GM18526 (cell line): ENCODE data around the gene CLDN11.

ENCODE experiments used
- POLR2A ChIP-seq: IDR thresholded peaks from 3 replicates; pipeline ENCODE4 v1.6.1; 2011; ENCODE audit not compliant: insufficient read length; ENCODE audit errors: extremely low read depth

Gene CLDN11

DNA sequence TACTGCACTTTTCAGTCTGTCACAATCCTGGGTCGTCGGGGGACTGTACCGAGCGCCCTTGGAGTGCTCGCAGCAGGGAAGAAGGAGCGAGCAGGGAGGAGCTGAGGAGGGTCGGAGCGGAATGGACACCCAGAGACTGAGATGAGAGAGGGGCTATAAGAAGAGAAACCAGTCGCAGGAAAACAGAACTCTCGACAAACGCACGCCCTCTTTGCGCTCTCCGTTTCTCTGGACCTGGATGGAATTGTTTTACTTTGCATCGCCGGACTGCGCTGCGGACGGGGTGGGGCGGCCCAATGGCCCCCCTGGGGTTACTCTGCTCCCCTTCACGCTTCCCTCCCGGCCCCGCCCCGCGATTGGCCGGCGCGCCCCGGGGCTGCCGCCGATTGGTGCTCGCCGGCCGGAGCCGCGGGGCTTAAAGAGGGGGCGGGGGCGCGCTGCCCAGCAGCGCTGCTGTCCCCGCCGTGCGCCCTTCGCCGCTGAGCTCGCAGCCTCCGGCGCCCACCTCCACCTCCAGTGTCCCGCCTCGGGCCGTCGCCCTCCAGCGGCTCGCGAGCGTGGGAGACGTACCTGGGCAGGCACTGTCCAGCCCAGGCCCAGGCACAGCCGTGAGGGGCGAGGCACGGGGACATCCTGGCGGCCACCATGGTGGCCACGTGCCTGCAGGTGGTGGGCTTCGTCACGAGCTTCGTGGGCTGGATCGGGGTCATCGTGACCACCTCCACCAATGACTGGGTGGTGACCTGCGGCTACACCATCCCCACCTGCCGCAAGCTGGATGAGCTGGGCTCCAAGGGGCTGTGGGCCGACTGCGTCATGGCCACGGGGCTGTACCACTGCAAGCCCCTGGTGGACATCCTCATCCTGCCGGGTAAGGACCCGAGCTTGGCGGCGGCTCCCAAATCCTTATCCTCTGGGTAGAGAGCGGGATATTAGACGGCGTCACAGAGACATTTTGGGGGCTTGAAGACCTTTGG, at the start of gene CLDN11:
Gene CLDN11 (plus strand): TSS at position 447 of the 977 bp plus-strand sequence. CDS start 199 bp downstream, at position 646.
- no peak for TF ChIP-seq POLR2A

DNA sequence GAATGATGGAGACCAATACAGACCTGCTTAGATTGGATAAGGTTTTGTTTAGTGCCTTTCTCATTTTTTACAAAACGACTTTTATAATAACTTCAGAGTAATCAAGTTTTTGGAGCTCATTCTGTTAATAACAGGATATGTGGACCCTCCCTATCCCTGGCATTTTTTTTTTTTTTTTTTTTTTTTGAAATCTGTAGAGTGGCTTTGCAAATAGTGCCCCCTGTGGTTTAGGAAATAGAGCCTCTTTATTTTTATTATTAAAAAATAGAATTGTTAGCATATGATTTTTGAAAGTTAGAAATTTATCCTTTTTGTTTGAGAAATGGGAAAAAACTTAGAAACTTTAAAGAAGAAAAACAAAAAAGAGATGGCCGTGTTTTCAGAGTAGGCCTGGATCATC, 49.7 kb upstream of the CLDN11 start:
- no peak for TF ChIP-seq POLR2A

DNA sequence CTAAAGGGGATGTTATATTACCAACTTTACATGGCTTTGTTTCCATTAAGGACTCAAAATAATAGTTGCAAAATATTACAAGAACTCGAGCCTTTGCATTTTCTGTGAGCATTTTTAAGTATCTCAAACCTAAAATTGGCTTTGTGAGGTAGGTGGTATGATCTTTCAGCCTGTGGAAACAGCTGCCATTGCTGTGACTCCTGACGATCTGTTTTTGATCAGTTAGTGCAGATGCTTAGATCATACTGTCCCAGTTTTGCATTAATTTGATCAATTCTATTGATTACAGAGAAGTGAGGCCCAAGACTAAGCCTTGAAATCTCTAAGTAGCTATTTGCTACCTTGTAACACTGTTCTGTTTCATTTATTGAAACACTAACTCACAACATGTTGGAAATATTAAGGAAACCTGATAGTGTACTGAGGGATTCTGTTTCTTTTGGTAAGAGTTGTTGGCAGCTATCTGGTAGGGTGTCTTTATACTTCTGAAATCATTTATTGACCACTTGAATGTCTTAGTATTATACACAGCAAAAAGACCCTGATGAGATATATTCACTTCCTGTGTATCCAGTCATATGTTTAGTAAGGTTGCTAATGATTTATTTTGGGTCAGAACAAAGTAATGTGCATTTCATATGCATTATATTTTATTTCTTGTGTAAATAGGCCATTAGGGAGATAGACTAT, 46.3 kb upstream of the CLDN11 start:
- TF ChIP-seq POLR2A: no peak

DNA sequence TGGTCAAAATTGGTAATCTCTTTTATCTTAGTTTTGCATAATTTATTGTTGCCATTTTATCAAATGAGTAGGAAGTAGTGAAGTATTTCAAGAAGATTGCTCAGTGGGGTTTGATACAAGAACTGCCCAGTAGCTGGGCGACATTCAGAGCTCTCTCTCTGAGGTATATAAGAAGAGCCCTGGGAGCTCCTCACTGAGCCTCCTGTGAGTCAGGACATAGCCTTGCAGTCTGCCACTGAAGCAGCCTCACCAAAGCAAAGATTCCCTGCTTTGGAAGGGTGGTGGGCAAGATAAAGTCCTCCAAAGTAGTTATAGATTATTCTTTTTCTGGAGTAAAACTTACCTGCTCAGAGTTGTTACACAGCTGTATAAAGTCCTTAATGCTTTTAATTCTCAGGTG, 35.1 kb upstream of the CLDN11 start:
- TF ChIP-seq POLR2A: no peak

DNA sequence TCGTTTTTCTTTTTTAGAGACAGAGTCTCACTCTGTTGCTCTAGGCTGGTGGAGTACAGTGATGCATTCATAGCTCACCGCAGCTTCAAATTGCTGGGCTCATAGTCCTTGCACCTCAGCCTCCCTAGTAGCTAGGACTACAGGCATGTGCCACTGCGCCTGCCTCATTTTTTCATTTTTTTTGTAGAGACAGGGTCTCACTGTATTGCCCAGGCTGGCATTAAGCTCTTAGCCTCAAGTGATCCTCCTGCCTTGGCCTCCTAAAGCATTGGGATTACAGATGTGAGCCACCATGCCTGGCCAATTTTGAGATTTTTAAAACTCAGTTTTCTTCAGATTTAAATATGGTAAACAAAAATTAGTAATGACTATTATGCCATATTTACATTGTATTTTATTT, 32.2 kb upstream of the CLDN11 start:
- TF ChIP-seq POLR2A: no peak

DNA sequence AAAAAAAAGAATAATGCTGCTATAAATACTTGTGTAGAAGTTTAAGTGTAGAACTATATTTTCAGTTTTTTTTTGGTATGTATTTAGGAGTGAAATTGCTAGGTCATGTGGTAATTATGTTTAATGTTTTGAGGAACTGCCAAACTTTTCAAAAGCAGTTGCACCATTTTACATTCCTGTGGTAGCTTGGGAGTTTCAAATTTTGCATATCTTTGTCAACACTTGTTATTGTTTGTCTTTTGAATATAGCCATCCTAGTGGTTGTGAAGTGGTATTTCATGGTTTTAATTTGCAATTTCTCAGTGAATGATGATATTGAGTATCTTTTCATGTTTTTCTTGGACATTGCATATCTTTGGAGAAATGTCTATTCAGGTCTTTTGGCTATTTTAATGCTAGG, 30.7 kb upstream of the CLDN11 start:
- no peak for TF ChIP-seq POLR2A

DNA sequence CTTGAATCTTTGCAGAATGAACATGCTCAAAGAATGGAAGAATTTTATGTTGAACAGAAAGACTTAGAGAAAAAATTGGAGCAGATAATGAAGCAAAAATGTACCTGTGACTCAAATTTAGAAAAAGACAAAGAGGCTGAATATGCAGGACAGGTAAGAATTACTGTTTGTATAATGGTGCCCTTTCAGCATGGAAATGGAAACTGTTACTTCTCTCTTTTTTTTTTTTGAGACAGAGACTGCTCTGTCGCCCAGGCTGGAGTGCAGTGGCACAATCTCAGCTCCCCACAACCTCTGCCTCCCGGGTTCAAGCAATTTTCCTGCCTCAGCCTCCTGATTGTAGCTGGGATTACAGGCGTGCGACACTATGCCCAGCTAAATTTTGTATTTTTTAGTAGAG, 27.6 kb upstream of the CLDN11 start:
- TF ChIP-seq POLR2A: no peak

DNA sequence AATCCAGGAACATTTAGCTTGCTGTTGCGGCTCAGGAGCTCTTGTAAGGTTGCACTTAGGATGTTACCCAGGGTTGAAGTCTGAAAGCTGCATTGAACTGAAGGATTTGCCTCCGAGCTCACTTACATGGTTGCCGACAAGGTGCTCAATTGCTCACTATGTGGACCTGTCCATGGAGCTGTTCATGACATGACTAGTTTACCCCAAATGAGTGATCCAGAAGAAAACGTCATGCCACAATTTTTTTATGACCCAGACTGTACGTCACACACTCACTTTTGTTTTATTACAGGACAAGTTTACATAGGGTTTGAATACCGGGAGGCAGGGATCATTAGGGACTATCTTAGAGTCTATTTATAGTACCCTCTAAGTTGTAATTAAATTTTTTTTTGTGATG, 21.0 kb upstream of the CLDN11 start:
- no peak for TF ChIP-seq POLR2A

DNA sequence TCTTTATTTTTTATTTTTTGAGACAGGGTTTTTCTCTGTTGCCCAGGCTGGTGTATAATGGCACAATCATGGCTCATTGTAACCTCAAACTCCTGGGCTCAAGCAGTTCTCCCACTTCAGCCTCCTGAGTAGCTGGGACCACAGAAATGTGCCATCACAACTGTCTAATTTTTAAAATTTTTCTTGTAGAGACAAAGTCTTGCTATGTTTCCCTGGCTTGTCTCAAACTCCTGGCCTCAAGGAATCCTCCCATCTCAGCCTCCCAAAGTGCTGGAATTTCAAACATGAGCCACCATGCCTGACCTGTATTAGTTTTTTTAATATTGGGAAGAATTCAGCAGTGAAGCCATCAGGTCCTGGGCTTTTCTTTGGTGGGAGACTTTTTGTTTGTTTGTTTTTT, 13.6 kb upstream of the CLDN11 start:
- no peak for TF ChIP-seq POLR2A

DNA sequence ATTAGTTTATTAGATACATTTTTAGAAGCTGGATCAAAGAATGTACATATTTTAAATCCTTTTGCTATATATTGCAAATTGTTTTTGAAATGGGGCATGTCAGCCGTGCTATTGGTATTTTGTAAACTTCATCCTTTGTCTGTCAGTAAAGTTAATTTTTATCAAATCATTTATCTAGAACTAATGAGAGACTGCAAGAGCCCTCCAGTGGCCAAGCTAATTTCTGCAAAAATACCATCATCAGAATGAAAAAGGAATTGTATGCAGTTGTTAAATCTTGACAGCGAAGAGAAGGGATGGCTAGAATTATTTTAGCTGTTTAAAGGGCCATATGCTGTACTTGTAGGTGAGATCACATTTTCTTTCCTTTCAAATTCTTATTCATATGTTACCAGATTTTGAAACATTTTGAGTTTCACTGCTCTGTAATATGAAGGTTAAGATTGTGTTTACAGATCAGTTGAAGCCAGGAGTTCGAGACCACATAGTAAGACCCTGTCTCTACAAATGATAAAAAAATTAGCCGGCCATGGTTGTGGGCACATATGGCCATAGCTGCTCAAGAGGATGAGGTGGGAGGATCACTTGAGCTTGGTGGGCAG, 8.1 kb upstream of the CLDN11 start:
- no peak for TF ChIP-seq POLR2A

DNA sequence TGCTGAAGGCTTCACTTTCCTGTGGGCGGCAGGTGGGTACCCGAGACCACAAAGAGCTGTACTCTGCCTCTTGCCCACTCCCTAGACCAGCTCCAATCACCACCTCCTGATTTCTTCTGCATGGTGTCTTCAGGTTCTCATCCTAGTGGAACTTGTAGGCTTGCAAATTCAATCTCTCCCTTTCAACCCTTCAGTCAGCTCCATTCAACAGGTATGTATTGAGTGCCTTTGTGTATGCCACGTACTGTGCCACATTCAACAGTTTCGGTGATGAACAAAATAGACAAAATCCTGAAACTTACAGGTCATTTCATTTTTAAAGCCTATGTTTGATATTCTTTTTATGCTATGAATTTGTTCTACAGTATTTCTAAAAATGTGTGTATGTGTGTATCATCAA, 5.4 kb upstream of the CLDN11 start:
- no peak for TF ChIP-seq POLR2A

DNA sequence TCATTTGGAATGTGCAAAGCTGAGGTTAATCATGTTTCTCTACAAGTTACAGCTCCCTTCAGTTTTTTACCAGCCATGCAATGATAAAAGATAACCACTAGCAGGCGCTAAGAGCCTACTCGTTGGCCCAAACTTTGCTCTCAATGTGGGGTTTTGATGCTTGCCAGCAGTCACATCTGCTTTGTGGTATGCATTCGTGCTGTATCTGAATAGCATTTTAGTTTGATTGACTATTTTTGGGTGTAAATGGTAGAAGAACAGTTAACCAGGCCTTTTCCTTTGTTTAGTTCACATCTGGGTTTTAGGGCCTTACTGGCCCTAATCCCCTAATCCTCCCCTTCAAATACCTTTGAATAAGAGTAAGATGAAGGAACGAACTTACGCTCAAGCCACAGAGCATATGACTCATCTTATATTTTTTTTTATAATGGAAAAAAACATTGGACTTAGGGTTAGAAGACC, 4.4 kb upstream of the CLDN11 start:
- TF ChIP-seq POLR2A: no peak

DNA sequence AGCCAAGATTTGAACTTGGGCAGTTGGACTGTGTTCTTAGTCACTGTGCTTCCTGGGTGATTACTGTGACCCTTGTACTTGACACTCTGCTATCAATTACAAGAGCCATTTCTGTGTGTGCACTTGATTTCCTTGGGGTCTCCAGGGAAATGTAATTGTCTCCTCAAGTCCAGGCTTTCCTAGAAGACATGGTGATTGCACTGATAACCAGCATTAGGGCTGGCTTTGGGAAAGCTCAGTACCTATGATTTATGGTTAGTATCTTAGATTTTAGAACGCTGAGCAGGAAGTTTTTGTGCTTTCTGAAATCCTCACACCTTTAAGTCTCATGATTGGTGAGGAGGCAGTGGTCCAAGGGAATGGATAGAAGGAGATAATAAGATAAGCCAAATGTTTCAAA, 1.6 kb upstream of the CLDN11 start:
- TF ChIP-seq POLR2A: no peak

DNA sequence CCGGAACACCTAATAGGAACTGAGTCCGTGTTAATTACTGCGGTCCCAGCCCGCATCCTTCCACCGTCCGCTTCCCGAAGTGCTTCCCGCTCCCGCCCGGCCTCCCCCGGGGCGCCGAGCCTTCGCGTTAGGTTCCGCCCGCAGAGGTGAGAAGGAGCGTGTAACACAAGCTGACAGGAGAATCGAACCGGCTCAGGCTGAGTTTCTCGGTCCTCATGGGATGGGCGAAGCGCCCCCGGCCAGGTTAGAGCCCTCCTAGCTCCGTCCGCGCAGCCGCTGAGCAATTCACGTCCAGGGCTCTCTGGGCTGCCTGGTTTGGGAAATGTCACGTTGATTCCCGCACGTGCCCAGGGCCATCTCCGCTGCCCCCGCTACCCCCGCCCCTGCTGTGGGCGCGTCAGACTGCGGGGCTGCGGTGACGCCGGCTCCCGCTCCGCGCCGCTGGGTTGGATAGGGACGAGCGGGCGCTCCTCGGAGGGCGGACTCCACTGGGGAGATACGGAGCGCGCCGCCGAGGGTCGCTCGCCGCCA, 954 bp downstream of the CLDN11 start:
- TF ChIP-seq POLR2A: no peak

DNA sequence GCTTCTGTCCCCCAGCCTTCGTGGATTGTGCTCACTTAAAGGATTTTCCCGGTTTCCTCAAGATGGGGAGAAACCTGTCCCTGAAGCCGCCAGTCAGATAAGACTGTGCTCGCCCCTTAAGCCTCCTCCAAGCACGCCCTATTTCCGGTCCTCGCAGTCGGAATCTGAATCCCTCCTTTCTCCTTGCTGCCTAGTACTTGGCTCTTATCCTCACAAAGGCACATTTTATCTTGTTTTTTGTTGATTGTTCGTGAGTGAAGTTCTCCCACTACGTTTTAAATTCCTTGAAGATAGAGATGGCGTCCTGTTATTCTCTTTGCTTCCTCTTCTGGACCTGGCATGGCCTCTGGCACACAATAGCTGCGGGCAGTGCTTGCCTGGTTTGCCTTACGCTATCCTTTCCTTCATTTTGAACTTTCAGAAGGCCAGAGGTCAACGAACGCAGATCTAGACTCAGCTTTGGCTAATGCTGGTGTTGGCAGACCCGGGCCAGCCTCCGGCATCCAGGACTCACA, 1.7 kb downstream of the CLDN11 start:
- no peak for TF ChIP-seq POLR2A
